IPS-18a (cell line): ENCODE results near the gene CSNK1A1.

Source experiments
- H3K27ac ChIP-seq: one replicate; pipeline ENCODE4 v1.5.1; 2013; ENCODE audit warnings: low read length
- H3K27me3 ChIP-seq: one replicate; pipeline ENCODE4 v1.6.1; 2013; ENCODE audit warnings: mild to moderate bottlenecking, low read length; ENCODE audit not compliant: control insufficient read depth, insufficient read depth
- H3K36me3 ChIP-seq: one replicate; pipeline ENCODE4 v1.6.1; 2013; ENCODE audit warnings: low read depth, low read length; ENCODE audit not compliant: control insufficient read depth
- H3K4me1 ChIP-seq: one replicate; pipeline ENCODE4 v1.6.1; 2013; ENCODE audit warnings: low read depth, low read length; ENCODE audit not compliant: control insufficient read depth
- H3K4me3 ChIP-seq: one replicate; pipeline ENCODE4 v1.5.1; 2013; ENCODE audit warnings: low read length
- H3K9ac ChIP-seq: one replicate; pipeline ENCODE4 v1.6.1; 2013; ENCODE audit warnings: mild to moderate bottlenecking, low read length, moderate library complexity
- H3K9me3 ChIP-seq: one replicate; pipeline ENCODE4 v1.6.1; 2013; ENCODE audit warnings: low read depth, low read length; ENCODE audit not compliant: control insufficient read depth

The CSNK1A1 gene

DNA sequence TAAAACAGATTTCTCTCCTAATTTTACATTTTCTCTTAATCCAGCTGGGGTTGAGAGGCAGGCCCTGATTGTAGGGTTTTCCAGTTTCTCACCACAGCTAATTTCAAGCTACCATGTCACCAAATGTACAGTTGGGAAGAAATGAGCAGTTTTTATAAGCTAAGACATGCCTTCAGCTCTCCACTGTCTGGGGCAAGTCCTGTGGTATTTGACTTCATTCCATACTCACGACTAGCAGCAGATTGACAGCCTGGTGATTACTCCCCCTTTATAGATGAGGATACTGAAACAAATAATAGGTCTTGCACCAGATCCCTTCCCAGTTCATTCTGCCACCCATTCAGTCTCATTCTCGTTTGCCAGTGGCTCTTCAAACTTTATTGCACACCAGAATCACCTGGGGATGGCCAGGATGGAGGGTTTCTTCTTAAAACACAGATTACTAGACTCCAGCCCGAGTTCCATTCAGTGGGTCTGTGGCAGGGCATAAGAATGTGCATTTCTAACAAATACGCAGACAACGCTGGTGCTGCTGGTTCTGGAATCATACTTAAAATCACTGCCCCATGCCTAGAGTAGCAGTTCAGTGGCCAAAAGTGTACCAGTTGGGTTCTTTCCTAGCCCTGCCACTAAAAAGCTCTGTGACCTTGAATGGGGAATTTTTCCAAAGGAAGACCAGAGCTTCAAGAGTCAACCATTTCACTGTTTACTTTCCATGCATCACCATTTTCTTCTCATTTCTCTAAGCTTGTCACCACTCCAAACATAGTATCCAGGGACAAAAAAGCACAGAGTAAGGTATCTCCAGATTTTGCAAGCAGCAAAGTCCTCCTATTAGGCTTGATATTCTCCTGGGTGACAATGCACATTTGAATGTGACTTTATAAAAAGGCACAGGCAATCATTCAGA is 64.3 kb downstream of the CSNK1A1 start:
- no peak overlapping the region for H3K9ac ChIP-seq

DNA sequence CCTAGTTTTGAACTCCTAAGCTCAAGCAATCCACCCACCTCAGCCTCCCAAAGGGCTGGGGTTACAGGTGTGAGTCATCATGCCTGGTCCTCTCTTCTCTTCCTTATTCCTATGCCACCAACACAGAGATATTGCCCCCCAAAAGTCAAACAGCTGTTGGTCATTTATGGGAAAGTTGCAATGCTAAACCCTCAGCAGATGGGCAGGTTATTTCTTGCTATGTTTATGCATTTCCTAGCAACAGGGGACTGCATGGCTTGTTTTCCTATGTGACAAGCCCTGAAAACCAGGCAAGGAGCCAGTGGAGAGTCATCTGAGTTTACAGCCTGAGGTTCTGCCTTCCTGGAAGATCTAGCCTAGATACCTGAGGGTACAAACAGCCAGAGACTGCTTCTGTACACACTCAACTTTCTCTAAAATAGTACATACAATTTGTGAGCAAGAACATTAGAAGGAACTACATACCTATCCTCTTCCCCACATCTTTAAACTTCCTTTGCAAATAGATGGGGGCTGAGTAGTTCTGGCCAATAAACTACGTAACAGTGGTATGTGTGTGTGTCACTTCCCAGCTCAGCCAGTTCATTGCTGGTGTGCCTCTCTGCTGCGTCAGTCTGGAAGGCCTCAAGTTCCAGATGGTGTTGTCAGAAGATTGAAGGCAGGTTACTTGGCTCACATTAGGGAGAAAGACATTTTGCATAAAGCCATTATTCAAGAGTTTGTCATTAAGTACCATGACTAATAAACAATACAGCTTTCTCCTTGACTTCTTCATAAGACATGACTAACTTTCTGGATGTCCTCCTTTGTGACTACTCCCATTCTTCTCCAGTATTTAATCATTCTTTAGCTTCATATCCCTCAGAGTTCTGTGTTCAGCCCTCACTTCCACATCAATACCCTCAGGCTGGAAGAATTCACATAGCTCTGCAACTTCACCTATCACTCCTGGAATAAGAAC is 65.3 kb downstream of the CSNK1A1 start:
- H3K27me3 ChIP-seq: no peaks in the 10 kb centered on the region
- H3K27ac ChIP-seq: no peak overlapping the region
- no peak overlapping the region for H3K4me3 ChIP-seq
- no peaks in the 10 kb centered on the region for H3K36me3 ChIP-seq
- no peaks in the 10 kb centered on the region for H3K9me3 ChIP-seq
- no peak overlapping the region for H3K9ac ChIP-seq
- no peaks in the 10 kb centered on the region for H3K4me1 ChIP-seq

More for the DNA sequence above, 64.3 kb downstream of the CSNK1A1 start:
- no peak overlapping the region for H3K4me3 ChIP-seq
- H3K9me3 ChIP-seq: no peaks in the 10 kb centered on the region
- H3K27ac ChIP-seq: no peak overlapping the region
- no peaks in the 10 kb centered on the region for H3K4me1 ChIP-seq
- H3K36me3 ChIP-seq: no peaks in the 10 kb centered on the region
- H3K27me3 ChIP-seq: no peaks in the 10 kb centered on the region

GRCh38 chr5:149481485-149481884 is 69.8 kb downstream of the CSNK1A1 start:
- Histone ChIP-seq H3K9me3 (no peaks in the 10 kb centered on the region), H3K27ac (no peak overlapping the region), H3K4me1 (no peaks in the 10 kb centered on the region), H3K27me3 (no peaks in the 10 kb centered on the region), H3K36me3 (no peaks in the 10 kb centered on the region), H3K4me3 (no peak overlapping the region), H3K9ac (no peak overlapping the region)

DNA sequence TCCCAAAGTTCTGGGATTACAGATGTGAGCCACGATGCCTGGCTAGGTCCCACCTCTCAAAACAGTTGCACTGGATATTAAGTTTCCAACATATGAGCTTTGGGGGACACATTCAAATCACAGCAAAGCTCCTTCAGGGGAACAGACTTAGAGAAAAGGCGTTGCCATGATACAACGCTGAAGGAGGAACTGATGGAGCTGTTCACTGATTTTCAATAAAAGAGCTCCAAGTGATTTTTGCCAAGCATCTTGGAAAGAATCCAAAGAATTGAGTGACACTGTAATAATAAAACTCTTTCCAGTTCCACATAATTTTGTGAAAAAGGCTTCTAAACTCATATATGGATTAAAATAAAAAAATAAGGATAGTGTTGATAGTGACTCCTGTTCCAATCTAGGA is 72.5 kb downstream of the CSNK1A1 start:
- Histone ChIP-seq H3K9me3 (no peaks in the 10 kb centered on the region), H3K27me3 (no peaks in the 10 kb centered on the region), H3K9ac (no peak overlapping the region)

GRCh38 chr5:149475777-149476176 is 75.5 kb downstream of the CSNK1A1 start:
- Histone ChIP-seq H3K4me1 (no peaks in the 10 kb centered on the region), H3K27me3 (no peaks in the 10 kb centered on the region), H3K9me3 (no peaks in the 10 kb centered on the region), H3K36me3 (no peaks in the 10 kb centered on the region), H3K9ac (no peak overlapping the region), H3K4me3 (no peak overlapping the region), H3K27ac (no peak overlapping the region)

More for the DNA sequence above, 72.5 kb downstream of the CSNK1A1 start:
- H3K36me3 ChIP-seq: no peaks in the 10 kb centered on the region
- no peaks in the 10 kb centered on the region for H3K4me1 ChIP-seq
- no peak overlapping the region for H3K4me3 ChIP-seq
- no peak overlapping the region for H3K27ac ChIP-seq

DNA sequence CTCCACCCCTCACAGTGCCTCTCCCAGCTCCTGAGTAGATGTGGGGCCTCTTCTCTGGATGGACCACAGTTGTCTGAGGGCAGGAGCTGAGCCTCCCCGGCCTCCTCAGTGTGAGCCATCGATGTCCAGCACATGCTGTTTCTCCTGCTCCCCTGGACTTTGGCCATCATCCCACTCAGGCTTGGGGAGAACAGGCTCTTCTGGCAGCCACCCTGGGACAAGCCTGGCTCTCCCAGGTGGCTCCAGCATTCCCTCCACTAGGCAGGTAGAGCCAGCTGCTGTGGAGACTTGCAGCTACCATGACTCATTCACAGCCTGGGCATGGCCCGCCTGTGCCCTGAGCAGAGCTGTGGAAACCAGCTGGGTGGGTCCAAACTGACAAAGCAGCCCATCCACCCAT is 77.0 kb downstream of the CSNK1A1 start:
- no peak overlapping the region for H3K27ac ChIP-seq
- no peaks in the 10 kb centered on the region for H3K9me3 ChIP-seq
- H3K4me3 ChIP-seq: no peak overlapping the region

GRCh38 chr5:149473441-149473840 is 77.8 kb downstream of the CSNK1A1 start:
- no peaks in the 10 kb centered on the region for H3K4me1 ChIP-seq
- H3K36me3 ChIP-seq: no peaks in the 10 kb centered on the region
- no peak overlapping the region for H3K27ac ChIP-seq

More for the DNA sequence above, 77.0 kb downstream of the CSNK1A1 start:
- Histone ChIP-seq H3K4me1 (no peaks in the 10 kb centered on the region), H3K27me3 (no peaks in the 10 kb centered on the region), H3K9ac (no peak overlapping the region), H3K36me3 (no peaks in the 10 kb centered on the region)

GRCh38 chr5:149472399-149472798 is 78.8 kb downstream of the CSNK1A1 start:
- no peak overlapping the region for H3K4me3 ChIP-seq
- H3K36me3 ChIP-seq: no peaks in the 10 kb centered on the region
- H3K9me3 ChIP-seq: no peaks in the 10 kb centered on the region
- H3K4me1 ChIP-seq: no peaks in the 10 kb centered on the region
- no peak overlapping the region for H3K27ac ChIP-seq
- no peak overlapping the region for H3K9ac ChIP-seq
- no peaks in the 10 kb centered on the region for H3K27me3 ChIP-seq

More at GRCh38 chr5:149473441-149473840, 77.8 kb downstream of the CSNK1A1 start:
- Histone ChIP-seq H3K9me3 (no peaks in the 10 kb centered on the region), H3K27me3 (no peaks in the 10 kb centered on the region), H3K9ac (no peak overlapping the region), H3K4me3 (no peak overlapping the region)

- H3K9me3 ChIP-seq: no peaks in the 10 kb centered on the region
- no peak overlapping the region for H3K27ac ChIP-seq
- no peaks in the 10 kb centered on the region for H3K27me3 ChIP-seq
- no peaks in the 10 kb centered on the region for H3K4me1 ChIP-seq
- no peak overlapping the region for H3K9ac ChIP-seq
- no peak overlapping the region for H3K4me3 ChIP-seq
- no peaks in the 10 kb centered on the region for H3K36me3 ChIP-seq
Observed at GRCh38 chr5:149471406-149472183, 79.6 kb downstream of the CSNK1A1 start.

DNA sequence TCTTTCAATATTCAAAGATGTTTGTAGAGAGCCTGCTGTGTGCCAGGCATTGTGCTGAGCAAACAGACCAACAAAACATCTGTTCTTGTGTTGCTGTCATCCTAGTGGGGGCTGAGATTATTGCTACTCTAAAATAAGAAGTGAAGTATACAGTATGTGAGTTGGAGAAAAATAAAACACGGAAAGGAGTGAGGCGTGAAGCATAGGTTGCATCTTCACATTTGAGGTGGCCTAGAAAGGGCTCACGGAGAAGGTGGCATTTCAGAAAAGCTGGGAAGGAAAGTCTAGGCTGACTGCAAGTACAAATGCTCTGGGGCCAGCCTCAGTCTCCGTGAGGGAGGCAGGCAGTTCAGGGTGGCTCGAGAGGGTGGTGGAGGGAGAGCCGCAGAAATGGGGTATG is 80.3 kb downstream of the CSNK1A1 start:
- no peaks in the 10 kb centered on the region for H3K9me3 ChIP-seq
- H3K27ac ChIP-seq: no peak overlapping the region
- H3K9ac ChIP-seq: no peak overlapping the region
- no peaks in the 10 kb centered on the region for H3K4me1 ChIP-seq
- no peak overlapping the region for H3K4me3 ChIP-seq
- H3K27me3 ChIP-seq: no peaks in the 10 kb centered on the region
- no peaks in the 10 kb centered on the region for H3K36me3 ChIP-seq

DNA sequence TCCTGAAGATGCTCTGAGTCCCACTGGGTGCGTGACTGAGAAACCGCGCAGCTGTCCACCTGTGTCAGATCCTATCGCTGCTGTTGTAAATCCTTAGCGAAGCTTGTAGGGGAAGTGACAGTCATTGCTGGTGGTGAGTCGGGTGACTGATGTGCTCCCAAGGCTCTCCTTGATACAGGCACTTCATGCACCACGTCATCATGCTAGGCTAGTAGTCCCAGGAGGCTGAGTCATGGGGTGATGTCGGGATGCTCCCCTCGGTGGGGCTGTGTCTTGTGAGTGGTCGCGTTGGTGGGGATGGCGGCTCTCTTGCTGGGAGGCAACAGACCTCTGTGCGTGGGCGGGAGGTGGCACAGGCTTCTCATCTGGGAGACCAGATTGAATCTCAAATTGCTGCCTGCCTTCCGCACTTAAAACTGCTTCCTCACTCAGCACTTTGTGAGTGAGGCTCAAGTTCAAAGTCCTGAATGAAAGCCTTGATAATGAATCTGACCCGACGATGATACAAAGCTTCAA is 84.7 kb downstream of the CSNK1A1 start:
- Histone ChIP-seq H3K9ac (no peak overlapping the region), H3K4me3 (no peak overlapping the region), H3K9me3 (no peaks in the 10 kb centered on the region), H3K4me1 (no peaks in the 10 kb centered on the region), H3K36me3 (no peaks in the 10 kb centered on the region), H3K27ac (no peak overlapping the region), H3K27me3 (no peaks in the 10 kb centered on the region)
